Right forelimb (tissue), 1 donor: ENCODE measurements around the gene C7.
A peak's percentile ranks its signal among the peaks of the same experiment; 100 is the strongest.
"Not testable (repeated sequence)": the region's sequence is repeated elsewhere in the genome, so short reads cannot be mapped to it uniquely, and the experiment has no call there.

Experiments used
- DNase-seq: peaks from one replicate; pipeline ENCODE4 v3.0.0-alpha.2; 2018

Gene C7

DNA sequence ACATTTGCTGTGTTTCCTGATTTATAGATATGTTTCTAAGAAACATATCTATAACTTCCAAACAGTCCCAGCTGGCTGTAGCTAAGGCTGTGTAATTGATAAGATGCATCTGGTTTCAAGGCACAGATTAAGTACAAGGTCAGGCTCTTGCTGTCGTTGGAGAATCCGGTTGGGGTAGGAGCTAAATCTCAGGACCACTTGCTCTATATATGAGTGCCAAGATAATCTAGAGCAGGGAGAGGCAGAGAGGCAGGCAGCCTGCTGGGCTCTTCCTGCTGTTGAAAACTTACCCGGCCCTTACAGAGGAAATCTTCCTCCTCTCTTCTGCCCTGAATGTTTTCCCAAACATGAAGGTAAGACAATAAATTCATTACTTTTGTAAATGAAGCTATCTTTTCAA lies at the start of gene C7:
C7 (plus strand) TSS at position 234 of the 400 bp plus-strand sequence; CDS start at position 348, 114 bp downstream.
- DNase-seq, result no peak

DNA sequence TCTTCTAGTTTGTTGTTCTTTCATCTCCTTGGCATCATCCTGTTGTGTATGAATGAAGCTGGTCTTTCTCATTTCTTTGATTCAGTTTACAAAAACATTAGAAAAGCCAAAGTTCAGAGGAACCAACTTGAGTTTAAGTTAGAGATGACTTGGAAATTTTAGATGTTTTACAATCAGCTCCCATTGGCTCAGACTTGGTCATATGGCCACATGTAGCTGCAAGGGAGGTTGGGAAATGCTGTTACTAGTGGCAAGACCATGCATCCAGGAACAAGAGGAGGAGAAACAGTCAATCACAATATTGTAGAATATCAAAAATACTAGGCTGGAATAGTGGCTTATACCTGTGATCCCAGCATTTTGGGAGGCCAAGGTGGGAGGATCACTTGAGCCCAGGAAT lies 48.6 kb upstream of the C7 start:
- DNase-seq, result no peak

DNA sequence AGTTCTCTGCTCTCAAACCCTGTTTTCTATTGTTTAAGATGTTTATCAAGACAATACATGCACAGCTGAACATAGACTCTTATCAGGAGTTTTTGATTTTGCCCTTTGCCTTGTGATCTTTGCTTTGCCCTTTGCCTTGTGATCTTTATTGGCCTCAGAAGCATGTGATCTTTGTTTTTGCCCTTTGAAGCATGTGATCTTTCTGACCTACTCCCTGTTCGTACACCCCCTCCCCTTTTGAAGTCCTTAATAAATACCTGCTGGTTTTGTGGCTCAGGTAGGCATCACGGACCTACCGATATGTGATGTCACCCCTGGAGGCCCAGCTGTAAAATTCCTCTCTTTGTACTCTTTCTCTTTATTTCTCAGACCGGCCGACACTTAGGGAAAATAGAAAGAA lies 44.3 kb upstream of the C7 start:
- not testable (repeated sequence) for DNase-seq

DNA sequence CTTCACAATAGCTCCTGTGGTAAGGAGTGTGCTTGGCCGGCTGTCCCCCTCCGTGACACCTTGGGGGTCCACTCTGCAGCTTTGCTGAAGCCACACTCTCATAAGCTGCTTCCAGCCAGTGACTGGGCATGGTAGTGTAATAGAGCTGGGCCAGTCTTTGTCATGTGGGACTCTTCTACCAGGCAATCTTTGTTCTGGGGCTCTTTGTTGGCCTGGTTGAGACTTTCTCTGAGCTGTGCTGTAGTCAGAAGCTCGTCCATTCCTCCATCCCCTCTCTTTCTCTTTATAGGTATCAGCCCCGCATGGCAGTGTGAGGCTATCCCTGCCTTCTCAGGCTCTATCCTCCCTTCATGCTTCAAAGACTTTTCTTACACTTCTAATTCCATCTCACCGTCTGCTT lies 42.5 kb upstream of the C7 start:
- DNase-seq, result no peak

DNA sequence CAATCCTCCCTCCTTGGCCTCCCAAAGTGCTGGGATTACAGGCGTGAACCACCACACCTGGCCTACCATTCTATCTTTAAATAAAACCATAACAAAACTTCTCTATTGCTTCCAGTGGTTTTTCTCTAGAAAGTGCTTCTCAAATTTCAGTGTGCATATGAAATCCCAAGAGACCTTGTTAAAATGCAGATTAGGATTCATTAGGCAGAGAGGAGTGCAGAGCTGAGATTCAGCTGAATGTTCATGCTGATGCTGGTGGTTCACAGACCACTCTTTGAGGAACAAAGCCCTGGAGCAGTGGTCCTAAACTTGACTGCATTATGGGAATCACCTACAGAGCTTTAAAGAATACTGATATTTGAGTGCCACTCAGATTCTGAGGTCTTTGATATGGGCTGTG lies 39.9 kb upstream of the C7 start:
- no peak for DNase-seq

DNA sequence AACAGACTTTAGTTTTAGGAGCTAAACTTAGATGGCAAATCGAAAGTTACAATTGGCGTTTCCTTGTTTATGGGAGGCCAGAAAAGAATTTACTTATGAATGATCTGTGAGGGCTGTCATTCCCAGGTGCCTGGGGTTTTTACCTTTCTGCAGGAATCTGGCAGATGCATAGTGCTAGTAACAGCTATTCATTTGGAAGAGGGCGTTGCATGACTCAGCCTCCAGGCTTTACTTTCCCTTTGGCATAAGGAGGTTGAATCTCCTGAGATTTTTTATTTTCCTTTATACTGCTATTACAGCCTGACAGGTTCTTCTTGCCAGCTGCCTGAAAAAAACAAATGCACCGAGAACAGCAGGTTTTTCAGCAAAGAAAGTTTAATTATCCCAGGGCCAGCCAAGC lies 38.1 kb upstream of the C7 start:
- DNase-seq, result no peak

DNA sequence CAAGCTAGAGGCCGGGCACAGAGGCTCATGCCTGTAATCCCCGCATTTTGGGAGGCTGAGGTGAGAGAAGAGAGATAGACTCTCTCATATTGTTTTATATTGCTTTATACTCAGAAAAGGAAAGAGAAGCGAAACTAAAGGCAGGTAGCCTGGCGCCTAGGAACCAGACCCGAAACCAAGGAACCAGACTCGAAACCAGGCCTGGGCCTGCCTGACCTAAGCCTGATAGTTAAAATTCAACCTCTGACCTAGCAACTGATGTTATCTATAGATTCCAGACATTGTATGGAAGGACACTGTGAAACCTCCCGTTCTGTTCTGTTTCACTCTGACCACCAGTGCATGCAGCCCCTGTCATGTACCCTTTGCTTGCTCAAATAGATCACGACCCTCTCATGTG lies 37.0 kb upstream of the C7 start:
- not testable (repeated sequence) for DNase-seq

DNA sequence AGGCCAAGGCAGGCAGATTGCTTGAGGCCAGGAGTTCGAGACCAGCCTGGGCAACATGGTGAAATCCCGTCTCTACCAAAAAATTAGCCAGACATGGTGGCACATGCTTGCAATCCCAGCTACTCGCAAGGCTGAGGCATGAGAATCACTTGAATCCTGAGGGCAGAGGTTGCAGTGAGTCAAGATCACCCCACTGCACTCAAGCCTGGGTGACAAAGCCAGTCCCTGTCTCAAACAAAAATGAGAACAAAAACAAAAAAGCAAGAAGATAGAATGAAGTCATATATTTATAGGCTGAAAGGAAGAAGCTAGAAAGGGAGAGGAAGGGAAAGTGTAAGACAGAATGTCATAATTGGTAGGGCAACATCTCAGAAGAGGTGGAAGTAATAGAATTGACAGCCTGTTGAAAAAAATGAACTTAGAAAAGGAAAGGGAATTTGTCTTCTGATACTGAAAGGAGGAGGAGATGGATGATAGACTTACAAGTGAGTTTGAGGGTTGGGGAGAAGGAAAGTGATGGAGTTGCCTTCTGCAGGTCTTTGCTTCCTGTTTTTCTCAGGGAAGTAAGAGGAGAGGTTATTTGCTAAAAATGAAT lies 35.9 kb upstream of the C7 start:
- no peak for DNase-seq

DNA sequence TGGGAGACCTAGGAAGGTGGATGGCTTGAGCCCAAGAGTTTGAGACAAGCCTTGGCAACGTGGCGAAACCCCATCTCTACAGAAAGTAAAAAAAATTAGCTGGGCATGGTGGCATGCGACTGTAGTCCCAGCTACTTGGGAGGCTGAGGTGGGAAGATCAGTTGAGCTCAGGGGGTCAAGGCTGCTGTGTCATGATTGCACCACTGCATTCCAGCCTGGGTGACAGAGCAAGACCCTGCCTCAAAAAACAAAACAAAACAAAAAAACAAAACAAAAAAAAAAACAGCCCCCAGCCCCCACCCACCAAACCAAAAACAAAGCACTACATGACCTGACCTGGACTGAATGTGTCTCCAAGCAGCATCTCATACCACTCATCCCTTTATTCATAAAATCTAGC lies 33.3 kb upstream of the C7 start:
- no peak for DNase-seq

DNA sequence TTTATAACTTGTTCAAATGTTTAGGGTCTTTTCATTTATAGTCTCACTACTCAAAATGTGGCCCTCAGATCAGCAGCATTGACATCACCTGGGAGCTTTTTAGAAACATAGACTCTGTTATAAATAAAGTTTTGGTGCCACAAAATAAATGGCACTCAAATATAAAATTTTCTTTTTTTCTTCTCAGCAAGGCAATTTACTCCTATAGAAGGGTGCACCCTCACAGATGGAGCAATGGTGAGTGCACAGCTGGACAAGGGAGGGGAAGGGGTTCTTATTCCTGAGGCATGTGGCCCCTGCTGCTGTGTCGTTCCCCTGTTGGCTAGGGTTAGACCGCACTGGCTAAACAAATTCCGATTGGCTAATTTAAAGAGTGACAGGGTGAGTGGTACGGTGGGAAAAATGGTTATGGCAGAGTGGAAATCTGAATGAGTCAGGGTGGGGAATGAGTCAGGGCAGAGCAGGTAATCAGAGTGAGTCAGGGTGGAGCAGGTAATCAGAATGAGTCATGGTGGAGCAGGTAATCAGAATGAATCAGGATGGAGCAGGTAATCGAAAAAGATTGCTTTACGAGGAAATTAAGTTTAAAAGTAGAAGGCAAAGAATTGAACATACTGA lies 31.8 kb upstream of the C7 start:
- no peak for DNase-seq

DNA sequence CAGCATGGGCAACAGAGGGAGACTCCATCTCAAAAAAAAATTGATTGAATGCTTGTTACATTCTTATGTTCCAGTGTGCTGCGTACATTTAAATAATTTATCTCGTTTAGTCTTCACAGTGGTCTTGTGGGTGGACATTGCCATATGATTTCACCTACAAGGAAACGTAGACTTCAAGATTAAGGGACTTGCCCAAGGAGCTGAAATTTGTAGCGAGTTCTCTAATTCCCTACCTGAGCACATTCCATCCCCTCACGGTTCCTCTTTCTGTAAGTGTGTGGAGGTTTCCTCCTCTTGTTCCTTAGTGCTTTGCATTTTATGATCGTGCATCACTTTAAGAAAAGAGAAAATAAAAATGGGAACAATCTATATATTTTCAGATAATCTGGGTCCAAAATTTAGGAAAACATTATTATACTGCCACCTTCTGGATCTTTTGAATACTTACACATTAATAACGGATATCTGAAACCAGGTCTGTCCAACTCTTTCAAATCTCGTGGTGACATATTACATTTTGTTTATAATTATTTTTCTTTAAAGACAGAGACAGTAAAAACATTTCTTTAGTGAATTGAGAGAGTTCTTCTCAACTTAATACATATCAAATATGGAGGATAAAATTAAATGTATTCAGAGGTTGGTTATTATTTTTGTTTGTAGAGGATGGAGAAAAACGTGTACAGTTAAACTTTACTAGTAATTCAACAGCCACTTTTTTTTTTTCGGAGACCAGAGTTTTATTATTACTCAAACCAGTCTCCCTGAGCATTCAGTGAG lies 29.9 kb upstream of the C7 start:
- no peak for DNase-seq

DNA sequence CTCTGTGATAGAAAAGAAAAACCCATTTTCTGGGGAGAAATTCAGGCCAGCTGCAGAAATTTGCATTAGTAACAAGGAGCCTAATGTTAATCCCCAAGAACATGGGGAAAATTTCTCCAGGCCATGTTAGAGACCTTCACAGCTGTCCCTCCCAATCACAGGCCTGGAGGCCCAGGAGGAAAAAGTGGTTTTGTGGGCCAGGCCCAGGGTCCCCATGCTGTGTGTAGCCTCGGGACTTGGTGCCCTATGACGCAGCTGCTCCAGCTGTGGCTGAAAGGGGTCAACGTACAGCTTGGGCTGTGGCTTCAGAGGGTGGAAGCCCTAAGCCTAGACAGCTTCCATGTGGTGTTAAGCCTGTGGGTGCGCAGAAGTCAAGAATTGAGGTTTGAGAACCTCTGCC lies 27.0 kb upstream of the C7 start:
- no peak for DNase-seq

DNA sequence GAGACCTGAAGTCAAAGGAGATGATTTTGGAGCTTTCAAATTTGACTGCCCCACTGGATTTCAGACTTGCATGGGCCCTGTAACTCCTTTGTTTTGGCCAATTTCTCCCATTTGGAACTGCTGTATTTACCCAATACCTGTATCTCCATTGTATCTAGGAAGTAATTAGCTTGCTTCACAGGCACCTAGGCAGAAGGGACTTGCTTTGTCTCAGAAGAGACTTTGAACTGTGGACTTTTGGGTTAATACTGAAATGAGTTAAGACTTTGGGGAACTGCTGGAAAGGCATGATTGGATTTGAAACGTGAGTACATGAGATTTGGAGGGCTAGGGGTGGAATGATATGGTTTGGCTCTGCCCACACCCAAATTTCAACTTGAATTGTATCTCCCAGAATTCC lies 26.2 kb upstream of the C7 start:
- DNase-seq, result not testable (repeated sequence)

DNA sequence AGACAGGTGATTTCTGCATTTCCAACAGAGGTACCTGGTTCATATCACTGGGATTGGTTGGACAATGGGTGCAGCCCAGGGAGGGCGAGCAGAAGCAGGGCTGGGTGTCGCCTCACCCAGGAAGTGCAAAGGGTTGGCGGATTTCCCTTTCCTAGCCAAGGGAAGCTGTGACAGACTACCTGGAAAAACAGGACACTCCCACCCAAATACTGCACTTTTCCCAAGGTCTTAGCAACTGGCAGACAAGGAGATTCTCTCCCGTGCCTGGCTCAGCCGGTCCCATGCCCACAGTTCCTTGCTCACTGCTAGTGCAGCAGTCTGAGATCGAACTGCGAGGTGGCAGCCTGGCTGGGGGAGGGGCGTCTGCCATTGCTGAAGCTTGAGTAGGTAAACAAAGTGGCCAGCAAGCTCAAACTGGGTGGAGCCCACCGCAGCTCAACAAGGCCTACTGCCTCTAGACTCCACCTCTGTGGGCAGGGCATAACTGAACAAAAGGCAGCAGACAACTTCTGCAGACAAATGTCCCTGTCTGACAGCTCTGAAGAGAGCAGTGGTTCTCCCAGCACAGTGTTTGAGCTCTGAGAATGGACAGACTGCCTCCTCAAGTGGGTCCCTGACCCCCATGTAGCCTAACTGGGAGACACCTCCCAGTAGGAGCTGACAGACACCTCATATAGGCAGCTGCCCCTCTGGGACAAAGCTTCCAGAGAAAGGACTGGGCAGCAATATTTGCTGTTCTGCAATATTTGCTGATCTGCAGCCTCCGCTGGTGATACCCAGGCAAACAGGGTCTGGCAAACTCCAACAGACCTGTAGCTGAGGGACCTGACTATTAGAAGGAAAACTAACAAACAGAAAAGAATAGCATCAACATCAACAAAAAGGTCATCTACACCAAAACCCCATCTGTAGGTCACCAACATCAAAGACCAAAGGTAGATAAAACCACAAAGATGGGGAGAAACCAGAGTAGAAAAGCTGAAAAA lies 13.6 kb upstream of the C7 start:
- DNase-seq, result not testable (repeated sequence)

DNA sequence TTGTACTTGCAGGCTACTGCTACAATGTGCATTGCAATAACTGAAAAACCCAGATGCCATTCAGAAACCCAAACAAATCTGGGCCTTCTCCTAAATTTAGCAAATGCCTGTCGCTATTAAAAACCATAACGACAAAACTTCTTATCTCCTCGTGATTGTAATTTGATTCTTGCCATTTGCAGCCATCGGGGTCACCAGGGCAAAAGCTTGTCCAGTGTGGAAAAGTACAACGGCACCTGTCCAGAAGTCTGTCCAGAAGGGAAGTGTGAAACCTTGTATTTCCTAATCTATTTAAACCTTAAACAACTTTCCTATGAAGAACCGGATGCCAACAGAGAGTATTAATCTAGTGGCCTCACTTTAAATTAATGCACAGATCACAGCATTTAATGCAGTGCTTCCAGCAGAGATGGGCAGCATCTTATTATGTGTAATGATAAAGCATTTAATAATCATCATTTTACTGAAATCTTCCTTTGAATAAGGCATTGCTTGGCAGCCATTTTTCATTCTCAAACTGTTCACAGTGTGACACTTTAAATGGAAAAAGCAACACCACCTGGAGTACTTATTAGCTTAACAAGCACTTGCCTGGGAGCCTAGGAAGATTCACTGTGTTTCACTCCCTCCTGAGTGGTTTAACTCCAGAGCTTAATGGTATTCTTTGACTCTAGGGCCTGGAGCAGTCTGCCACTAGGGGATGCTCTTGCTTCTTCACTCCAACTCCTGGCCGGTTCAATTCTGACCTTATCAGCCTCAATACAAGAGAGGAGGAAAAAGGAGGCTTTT lies 4.9 kb upstream of the C7 start:
- peak; percentile 51 for DNase-seq

DNA sequence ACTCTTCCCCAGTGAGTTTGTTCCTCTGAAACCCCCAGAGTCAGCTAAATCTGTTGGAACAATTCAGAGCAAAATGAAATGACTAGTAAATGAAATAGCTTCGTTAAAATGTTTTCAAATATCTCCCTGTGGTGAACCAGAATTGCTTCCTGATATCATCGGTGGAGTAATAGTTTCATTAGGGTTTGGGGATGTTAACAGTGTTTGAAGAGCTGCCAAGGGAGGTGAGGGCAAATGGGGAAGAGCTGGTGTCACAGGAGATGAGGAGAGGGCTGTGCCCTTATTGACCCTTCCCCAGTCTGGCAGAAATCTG lies 4.3 kb upstream of the C7 start:
- no peak for DNase-seq

DNA sequence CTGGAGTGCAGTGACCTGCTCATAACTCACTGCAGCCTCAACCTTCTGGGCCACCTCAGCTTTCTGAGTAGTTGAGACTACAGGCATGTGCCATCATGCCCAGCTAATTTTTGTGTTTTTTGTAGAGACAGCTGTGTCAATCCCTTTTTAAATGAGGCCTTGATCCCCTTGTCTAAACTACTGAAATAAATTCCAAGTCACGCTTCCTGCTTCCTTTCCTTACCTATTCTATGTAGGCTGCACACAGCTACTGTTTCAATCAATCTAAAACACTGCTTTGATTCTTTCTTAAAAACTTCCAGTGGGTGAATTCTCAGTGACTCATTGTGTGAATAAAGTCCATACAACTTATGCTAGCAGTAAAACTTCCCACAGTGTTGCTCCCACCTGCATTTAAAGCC lies 2.9 kb upstream of the C7 start:
- DNase-seq, result no peak

DNA sequence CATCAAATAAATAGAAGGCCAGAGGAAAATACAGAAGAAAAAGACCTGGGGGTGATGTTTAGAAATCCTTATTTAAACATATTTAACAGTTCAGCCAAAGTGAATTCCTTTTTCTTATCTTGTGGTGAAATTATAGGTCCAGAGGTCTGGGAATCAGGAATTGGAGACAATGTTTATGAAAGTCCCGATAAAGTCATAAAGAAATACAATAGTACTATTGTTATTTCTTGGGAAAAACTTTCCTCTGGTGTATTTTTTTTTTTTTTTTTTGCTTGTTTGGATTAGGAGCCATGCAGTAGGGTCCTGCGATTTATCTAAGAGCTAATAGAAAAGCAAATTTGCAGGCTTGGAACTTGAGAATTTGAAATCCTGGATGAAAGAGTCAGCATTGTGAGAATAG lies 426 bp downstream of the C7 start:
- no peak for DNase-seq

DNA sequence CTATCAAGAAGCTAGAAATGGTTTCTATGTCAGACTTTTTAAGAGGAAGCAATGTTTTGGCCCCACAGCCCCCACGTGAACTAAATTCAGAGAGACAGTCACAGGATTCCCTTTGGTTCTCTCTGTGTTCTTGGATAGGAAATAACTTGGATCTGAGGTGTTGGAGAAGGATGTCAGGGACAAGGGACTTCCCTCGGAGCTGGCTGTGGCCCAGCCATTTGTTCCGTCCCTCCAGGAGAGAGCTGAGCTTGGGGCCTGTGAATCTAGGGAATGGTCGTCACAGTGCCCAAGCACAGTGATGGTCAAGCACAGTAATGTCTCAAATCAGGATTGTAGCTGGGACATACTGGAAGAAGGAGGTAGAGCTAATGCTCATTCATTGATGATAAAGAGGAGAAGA lies 2.0 kb downstream of the C7 start:
- DNase-seq, result no peak

DNA sequence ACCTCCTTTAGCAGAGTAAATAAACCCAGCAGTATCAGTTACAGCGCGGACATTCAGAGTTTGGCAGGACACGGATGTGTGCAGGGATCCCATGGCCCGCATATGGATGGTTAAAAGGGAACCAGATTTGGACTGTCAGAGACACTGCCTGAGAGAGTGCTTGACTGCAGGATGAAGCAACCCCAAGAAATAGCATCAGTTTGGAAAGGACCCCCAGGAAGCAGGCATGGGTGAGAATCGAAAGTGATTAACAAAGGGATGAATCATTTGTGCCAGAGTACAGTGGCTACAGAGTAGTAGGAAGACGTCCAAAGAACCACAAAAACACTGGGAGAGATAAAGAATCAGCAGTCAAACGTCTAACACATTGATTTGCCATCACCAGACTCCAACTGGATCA lies 5.5 kb downstream of the C7 start:
- no peak for DNase-seq

DNA sequence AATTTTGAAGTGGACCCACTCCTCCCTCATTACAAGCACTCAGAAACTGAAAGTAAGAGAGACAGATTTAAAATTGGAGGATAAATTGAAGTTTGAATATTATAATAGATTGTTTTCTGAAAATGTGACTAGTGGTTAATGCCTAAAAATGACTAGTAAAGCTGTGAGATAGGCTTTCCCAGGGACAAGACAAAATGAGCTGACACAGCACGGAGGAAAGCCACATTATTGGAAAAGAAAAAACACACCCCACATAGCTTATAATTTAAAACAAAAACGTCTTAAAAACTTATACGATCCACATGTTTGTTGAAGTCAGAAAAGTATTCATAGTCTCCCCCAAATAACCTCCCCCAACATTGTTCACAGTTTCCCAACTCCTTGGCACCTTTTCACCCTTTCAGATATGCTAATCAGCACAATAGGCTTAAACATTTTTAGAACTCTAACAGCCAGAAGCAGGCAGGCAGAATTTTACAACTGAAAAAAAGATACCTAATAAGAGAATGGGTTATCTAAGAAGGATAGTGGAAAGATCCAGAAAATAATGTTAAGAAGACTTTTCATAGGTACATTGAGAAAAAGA lies 6.1 kb downstream of the C7 start:
- DNase-seq, result no peak

DNA sequence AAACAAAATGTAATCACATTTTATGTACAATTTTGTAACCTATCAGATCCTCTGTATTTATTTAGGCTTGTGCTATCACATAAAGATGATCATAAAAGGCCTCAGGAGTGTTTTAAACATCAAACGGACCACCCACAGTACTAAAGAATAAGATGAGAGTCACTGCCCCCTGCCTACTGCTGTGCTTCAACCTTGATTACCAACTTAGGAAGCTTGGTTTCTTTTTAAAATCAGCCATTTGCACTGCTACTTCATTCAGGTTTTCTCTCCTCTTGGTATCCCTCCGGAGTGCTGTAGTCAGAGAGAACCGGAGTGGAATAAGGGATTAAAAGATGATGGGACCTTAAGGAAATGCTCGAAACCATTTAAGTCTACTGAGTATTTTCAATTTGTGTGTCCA lies 6.9 kb downstream of the C7 start:
- DNase-seq, result no peak
